Lower leg skin (tissue), 3 donors: ENCODE measurements around the gene ROBO1.

ENCODE experiments used
- CTCF ChIP-seq, 3 donors: fragments of 450-650 bp; IDR thresholded peaks; one replicate each; pipeline ENCODE4 v1.5.1; 2016; ENCODE audit warnings: antibody characterized with exemption in 3 of 3, mild to moderate bottlenecking in 3 of 3, moderate library complexity in 2 of 3
- POLR2A ChIP-seq, 2 donors: fragments of 450-650 bp; IDR thresholded peaks; one replicate each; pipeline ENCODE4 v1.6.1; 2016 to 2017; ENCODE audit warnings: antibody characterized with exemption in 2 of 2, mild to moderate bottlenecking in 1 of 2, moderate library complexity in 1 of 2

- TF ChIP-seq CTCF (IDR thresholded peaks at IDR 0.05) (no peak), POLR2A (IDR thresholded peaks at IDR 0.05) (no peak)
Observed at GRCh38 chr3:79661896-79662295, 105.9 kb downstream of the ROBO1 start.
